Measurements from ENCODE around the gene FBXL20. TPM values are rescaled to one million over a fixed set of nuclear protein-coding genes. Genes with fewer than 3 reads are reported as not detected.
"Not testable (repeated sequence)": the region's sequence is repeated elsewhere in the genome, so short reads cannot be mapped to it uniquely, and the experiment has no call there.

The FBXL20 gene
- total RNA-seq, 4 donors from 2014 or later, result 6.4 to 29.0 (median 19.8) TPM

DNA sequence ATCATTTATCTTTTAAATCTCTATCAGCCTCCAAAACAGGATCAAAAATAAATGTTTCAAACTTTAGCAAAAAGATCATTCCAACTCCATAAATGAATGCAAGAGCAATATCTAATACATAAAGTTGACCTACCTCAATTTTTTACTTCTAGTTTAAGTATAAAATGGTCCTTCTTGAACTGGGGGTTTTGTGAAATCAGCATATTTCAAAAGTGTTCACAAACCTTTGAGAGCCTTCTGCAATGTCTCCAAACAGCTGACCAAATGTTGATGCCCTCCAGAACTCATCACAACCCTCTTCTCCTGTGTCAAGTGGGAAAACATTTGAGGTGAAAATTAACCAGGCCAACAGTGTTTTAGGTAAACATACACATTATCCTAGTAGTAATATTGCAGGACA, 41.9 kb upstream of the FBXL20 start:
- intact Hi-C loops (cut with DNase I; ENCODE audit: low total_unique reads), result no loop called here
- H3K27ac ChIP-seq, result no peak overlapping the region
- no peaks in the 10 kb centered on the region for H3K9me3 ChIP-seq
- no peaks in the 10 kb centered on the region for H3K4me1 ChIP-seq
- no peak overlapping the region for H3K4me3 ChIP-seq
- H3K27me3 ChIP-seq, result no peaks in the 10 kb centered on the region
- TF ChIP-seq, protein P1, sequence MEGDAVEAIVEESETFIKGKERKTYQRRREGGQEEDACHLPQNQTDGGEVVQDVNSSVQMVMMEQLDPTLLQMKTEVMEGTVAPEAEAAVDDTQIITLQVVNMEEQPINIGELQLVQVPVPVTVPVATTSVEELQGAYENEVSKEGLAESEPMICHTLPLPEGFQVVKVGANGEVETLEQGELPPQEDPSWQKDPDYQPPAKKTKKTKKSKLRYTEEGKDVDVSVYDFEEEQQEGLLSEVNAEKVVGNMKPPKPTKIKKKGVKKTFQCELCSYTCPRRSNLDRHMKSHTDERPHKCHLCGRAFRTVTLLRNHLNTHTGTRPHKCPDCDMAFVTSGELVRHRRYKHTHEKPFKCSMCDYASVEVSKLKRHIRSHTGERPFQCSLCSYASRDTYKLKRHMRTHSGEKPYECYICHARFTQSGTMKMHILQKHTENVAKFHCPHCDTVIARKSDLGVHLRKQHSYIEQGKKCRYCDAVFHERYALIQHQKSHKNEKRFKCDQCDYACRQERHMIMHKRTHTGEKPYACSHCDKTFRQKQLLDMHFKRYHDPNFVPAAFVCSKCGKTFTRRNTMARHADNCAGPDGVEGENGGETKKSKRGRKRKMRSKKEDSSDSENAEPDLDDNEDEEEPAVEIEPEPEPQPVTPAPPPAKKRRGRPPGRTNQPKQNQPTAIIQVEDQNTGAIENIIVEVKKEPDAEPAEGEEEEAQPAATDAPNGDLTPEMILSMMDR (IDR thresholded peaks at IDR 0.05), result no peak
- no peak for TF ChIP-seq POLR2A (IDR thresholded peaks at IDR 0.05)
- no peak for DNase-seq
- H3K36me3 ChIP-seq, result no peaks in the 10 kb centered on the region

DNA sequence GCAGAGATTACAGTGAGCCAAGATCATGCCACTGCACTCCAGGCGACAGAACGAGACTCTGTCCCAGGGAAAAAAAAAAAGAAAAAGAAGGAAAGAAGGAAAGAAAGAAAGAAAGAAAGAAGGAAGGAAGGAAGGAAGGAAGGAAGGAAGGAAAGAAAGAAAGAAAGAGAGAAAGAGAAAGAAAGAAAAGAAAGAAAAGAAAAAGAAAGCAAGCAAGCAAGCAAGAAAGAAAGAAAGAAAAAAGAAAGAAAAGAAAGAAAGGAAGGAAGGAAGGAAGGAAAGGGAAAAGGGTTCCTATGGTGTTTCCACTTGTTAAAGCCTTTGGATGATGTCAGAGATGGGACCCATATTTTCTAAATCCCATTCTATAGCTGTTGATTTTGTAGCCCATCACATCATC, 38.4 kb upstream of the FBXL20 start:
- H3K27me3 ChIP-seq; DNase-seq; H3K9me3 ChIP-seq; H3K4me1 ChIP-seq; H3K4me3 ChIP-seq; H3K36me3 ChIP-seq; intact Hi-C loops (cut with DNase I; ENCODE audit: low total_unique reads); H3K27ac ChIP-seq: not testable (repeated sequence)

GRCh38 chr17:39429600-39429999, 28.2 kb upstream of the FBXL20 start:
- DNase-seq, result no peak
- Histone ChIP-seq H3K27ac (no peak overlapping the region), H3K4me3 (no peak overlapping the region), H3K27me3 (no peaks in the 10 kb centered on the region), H3K36me3 (no peaks in the 10 kb centered on the region), H3K9me3 (no peaks in the 10 kb centered on the region), H3K4me1 (no peaks in the 10 kb centered on the region)
- intact Hi-C loops (cut with DNase I; ENCODE audit: low total_unique reads), result no loop called here
- no peak for TF ChIP-seq POLR2A (IDR thresholded peaks at IDR 0.05)
- TF ChIP-seq, protein P1 (IDR thresholded peaks at IDR 0.05), result no peak

- Histone ChIP-seq H3K9me3 (no peaks in the 10 kb centered on the region), H3K27me3 (no peaks in the 10 kb centered on the region), H3K4me1 (no peaks in the 10 kb centered on the region), H3K36me3 (no peaks in the 10 kb centered on the region), H3K4me3 (no peak overlapping the region), H3K27ac (no peak overlapping the region)
- DNase-seq, result no peak
- intact Hi-C loops (cut with DNase I; ENCODE audit: low total_unique reads), result no loop called here
- TF ChIP-seq, protein P1 (IDR thresholded peaks at IDR 0.05), result no peak
- no peak for TF ChIP-seq POLR2A (IDR thresholded peaks at IDR 0.05)
Measured at GRCh38 chr17:39416141-39416540, 14.7 kb upstream of the FBXL20 start.

- H3K4me1 ChIP-seq, result no peaks in the 10 kb centered on the region
- DNase-seq, result no peak
- no peaks in the 10 kb centered on the region for H3K36me3 ChIP-seq
- intact Hi-C loops (cut with DNase I; ENCODE audit: low total_unique reads), result no loop called here
- H3K27me3 ChIP-seq, result no peaks in the 10 kb centered on the region
- no peaks in the 10 kb centered on the region for H3K9me3 ChIP-seq
- H3K27ac ChIP-seq, result no peak overlapping the region
- H3K4me3 ChIP-seq, result no peak overlapping the region
- TF ChIP-seq, protein P1 (IDR thresholded peaks at IDR 0.05), result no peak
- TF ChIP-seq POLR2A (IDR thresholded peaks at IDR 0.05), result no peak
Measured at GRCh38 chr17:39410279-39410678, 8.9 kb upstream of the FBXL20 start.

DNA sequence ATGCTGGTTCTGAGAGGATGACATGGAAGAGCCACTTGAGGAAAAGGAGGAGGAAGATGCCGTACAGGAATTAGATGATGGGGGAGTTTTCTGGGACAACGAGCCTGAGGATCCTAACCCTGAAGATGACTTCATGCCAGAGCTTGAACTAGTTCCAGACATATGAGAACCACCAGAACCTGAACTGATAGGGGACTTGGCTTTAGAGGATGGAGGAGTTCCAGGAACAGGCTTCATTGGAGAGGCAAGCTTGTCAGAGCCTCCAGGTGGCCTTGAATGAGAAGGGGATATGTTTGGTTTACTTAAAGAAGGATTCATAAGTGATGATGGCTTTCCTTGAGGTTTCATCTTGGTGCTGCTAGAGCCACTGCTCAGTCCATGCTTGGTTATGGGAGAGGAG, 6.9 kb upstream of the FBXL20 start:
- Histone ChIP-seq H3K9me3 (no peaks in the 10 kb centered on the region), H3K4me3 (no peak overlapping the region), H3K27ac (no peak overlapping the region), H3K27me3 (no peaks in the 10 kb centered on the region), H3K4me1 (no peaks in the 10 kb centered on the region), H3K36me3 (no peaks in the 10 kb centered on the region)
- DNase-seq, result no peak
- TF ChIP-seq, protein P1 (IDR thresholded peaks at IDR 0.05), result no peak
- no peak for TF ChIP-seq POLR2A (IDR thresholded peaks at IDR 0.05)
- intact Hi-C loops (cut with DNase I; ENCODE audit: low total_unique reads), result no loop called here
